GM19099 (cell line): ENCODE data around the gene TCP10L.

Source experiments
- POLR2A ChIP-seq: IDR thresholded peaks from 3 replicates; pipeline ENCODE4 v1.6.1; 2011; ENCODE audit warnings: low read depth; ENCODE audit not compliant: insufficient read length; ENCODE audit errors: extremely low read depth

Gene TCP10L

GRCh38 chr21:32593690-32594089 lies 8.4 kb upstream of the TCP10L start:
- TF ChIP-seq POLR2A: no peak

- TF ChIP-seq POLR2A: no peak
Measured at GRCh38 chr21:32592929-32593502, 7.7 kb upstream of the TCP10L start.

GRCh38 chr21:32590130-32590529 lies 4.8 kb upstream of the TCP10L start:
- no peak for TF ChIP-seq POLR2A

GRCh38 chr21:32587651-32588050 lies 2.3 kb upstream of the TCP10L start:
- TF ChIP-seq POLR2A: no peak

- TF ChIP-seq POLR2A: no peak
Measured at GRCh38 chr21:32587120-32587519, 1.8 kb upstream of the TCP10L start.

- no peak for TF ChIP-seq POLR2A
Measured at GRCh38 chr21:32585970-32586369, 647 bp upstream of the TCP10L start.

- TF ChIP-seq POLR2A: no peak
Measured at GRCh38 chr21:32584472-32584871, 851 bp downstream of the TCP10L start.

GRCh38 chr21:32581732-32582131 lies 3.6 kb downstream of the TCP10L start:
- no peak for TF ChIP-seq POLR2A

- TF ChIP-seq POLR2A: no peak
Measured at GRCh38 chr21:32580949-32581348, 4.4 kb downstream of the TCP10L start.

- TF ChIP-seq POLR2A: no peak
Measured at GRCh38 chr21:32578107-32578691, 7.1 kb downstream of the TCP10L start.

GRCh38 chr21:32576011-32576410 lies 9.3 kb downstream of the TCP10L start:
- TF ChIP-seq POLR2A: no peak

- no peak for TF ChIP-seq POLR2A
Measured at GRCh38 chr21:32574946-32575925, 10.1 kb downstream of the TCP10L start.

GRCh38 chr21:32572574-32573420 lies 12.5 kb downstream of the TCP10L start:
- TF ChIP-seq POLR2A: no peak

GRCh38 chr21:32570456-32570855 lies 14.9 kb downstream of the TCP10L start:
- no peak for TF ChIP-seq POLR2A
